Testis (tissue), 2 donors: ENCODE results near the gene WNK4.

Experiments
- CTCF ChIP-seq, 3 experiments: fragments of 450-650 bp in 2 of 3; fragments of 200-600 bp in 1 of 3; sonication (generic) in 1 of 3; IDR thresholded peaks; one replicate each; pipeline ENCODE4 v1.5.1; 2016 to 2019; ENCODE audit warnings: antibody characterized with exemption in 3 of 3, mild to moderate bottlenecking in 2 of 3, moderate library complexity in 1 of 3
- POLR2A ChIP-seq: fragments of 450-650 bp; IDR thresholded peaks from one replicate; pipeline ENCODE4 v1.6.1; 2017; ENCODE audit warnings: antibody characterized with exemption, mild to moderate bottlenecking, moderate library complexity

GRCh38 chr17:42795061-42795460 lies 14.7 kb downstream of the WNK4 start:
- no peak for TF ChIP-seq POLR2A
- TF ChIP-seq CTCF (IDR thresholded peaks at IDR 0.05): no peak
